A673 (cell line): ENCODE measurements around the gene STC2. TPM values are rescaled to one million over a fixed set of nuclear protein-coding genes. Genes with fewer than 3 reads are reported as not detected.

Experiments used
- BruUV-seq: library from RNA; stranded (reverse); fragments of 400-500 nt; replicated peaks from 2 replicates; lab custom pipeline; 2021; lab: Mats Ljungman, UMichigan
- CTCF ChIA-PET: fragments of 300-600 bp; sonication (Branson Sonifier 250); formaldehyde crosslinking; loops from one replicate; lab custom pipeline; 2022; ENCODE audit warnings: antibody characterized with exemption; lab: Charles Lee
- POLR2A ChIA-PET: fragments of 300-600 bp; sonication (Branson Sonifier 250); formaldehyde crosslinking; loops from one replicate; lab custom pipeline; 2022; ENCODE audit warnings: antibody characterized with exemption; ENCODE audit not compliant: low non-redundant PET; lab: Charles Lee
- DNase-seq: peaks from one replicate; pipeline ENCODE4 v3.0.0-alpha.2; 2015; ENCODE audit warnings: low spot score
- H3K27ac ChIP-seq: fragments of 200-600 bp; sonication (generic); 2 replicates; pipeline ENCODE4 v1.5.1; 2016; ENCODE audit warnings: mixed run types, low read depth, mild to moderate bottlenecking, mixed read lengths, antibody characterized with exemption, low read length; ENCODE audit not compliant: poor library complexity, severe bottlenecking
- H3K27me3 ChIP-seq: fragments of 200-600 bp; sonication (generic); replicated peaks from 2 replicates; pipeline ENCODE4 v1.6.1; 2017; ENCODE audit warnings: mixed run types, low read depth, mild to moderate bottlenecking, mixed read lengths, antibody characterized with exemption, low read length; ENCODE audit not compliant: insufficient read depth, poor library complexity
- H3K36me3 ChIP-seq: fragments of 200-600 bp; sonication (generic); 2 replicates; pipeline ENCODE4 v1.6.1; 2016; ENCODE audit warnings: mixed run types, mild to moderate bottlenecking, mixed read lengths, antibody characterized with exemption, low read length; ENCODE audit not compliant: insufficient read depth, poor library complexity, severe bottlenecking
- H3K4me1 ChIP-seq: fragments of 200-600 bp; sonication (generic); 2 replicates; pipeline ENCODE4 v1.6.1; 2017; ENCODE audit warnings: mixed run types, mild to moderate bottlenecking, mixed read lengths, antibody characterized with exemption, low read length; ENCODE audit not compliant: insufficient read depth, poor library complexity, severe bottlenecking
- H3K4me3 ChIP-seq: fragments of 200-600 bp; sonication (generic); 2 replicates; pipeline ENCODE4 v1.5.1; 2016; ENCODE audit warnings: low read depth, mixed run types, mild to moderate bottlenecking, mixed read lengths, low read length; ENCODE audit not compliant: poor library complexity, severe bottlenecking
- H3K9me3 ChIP-seq: fragments of 200-600 bp; sonication (generic); 2 replicates; pipeline ENCODE4 v1.6.1; 2016; ENCODE audit warnings: mixed run types, low read depth, mild to moderate bottlenecking, mixed read lengths, antibody characterized with exemption, low read length; ENCODE audit not compliant: poor library complexity, severe bottlenecking
- EZH2 ChIP-seq: fragments of 200-600 bp; sonication (generic); IDR thresholded peaks from 2 replicates; pipeline ENCODE4 v1.6.1; 2017; ENCODE audit warnings: borderline replicate concordance, low read depth, mild to moderate bottlenecking, mixed read lengths, antibody characterized with exemption, low read length; ENCODE audit not compliant: poor library complexity, severe bottlenecking
- intact Hi-C: fragments of 100-400 bp; cut with micrococcal nuclease; formaldehyde crosslinking; loops from one replicate; pipeline ENCODE4 v1.10.0; 2022; ENCODE audit not compliant: unreplicated experiment
- total RNA-seq: library from RNA; stranded (reverse); gene quantifications from 2 replicates; pipeline ENCODE4 v1.2.3, GENCODE V29; 2021
- TF ChIP-seq, protein P1 (sequence below): fragments of 300-800, 200-600 bp; sonication (generic); conservative IDR thresholded peaks from 2 replicates; pipeline ENCODE4 v1.5.1; 2017; ENCODE audit warnings: low read depth, mild to moderate bottlenecking, antibody characterized with exemption, low read length, moderate library complexity, mixed read lengths

The STC2 gene
- total RNA-seq, 1 experiment from 2014 or later = 19.2 TPM

DNA sequence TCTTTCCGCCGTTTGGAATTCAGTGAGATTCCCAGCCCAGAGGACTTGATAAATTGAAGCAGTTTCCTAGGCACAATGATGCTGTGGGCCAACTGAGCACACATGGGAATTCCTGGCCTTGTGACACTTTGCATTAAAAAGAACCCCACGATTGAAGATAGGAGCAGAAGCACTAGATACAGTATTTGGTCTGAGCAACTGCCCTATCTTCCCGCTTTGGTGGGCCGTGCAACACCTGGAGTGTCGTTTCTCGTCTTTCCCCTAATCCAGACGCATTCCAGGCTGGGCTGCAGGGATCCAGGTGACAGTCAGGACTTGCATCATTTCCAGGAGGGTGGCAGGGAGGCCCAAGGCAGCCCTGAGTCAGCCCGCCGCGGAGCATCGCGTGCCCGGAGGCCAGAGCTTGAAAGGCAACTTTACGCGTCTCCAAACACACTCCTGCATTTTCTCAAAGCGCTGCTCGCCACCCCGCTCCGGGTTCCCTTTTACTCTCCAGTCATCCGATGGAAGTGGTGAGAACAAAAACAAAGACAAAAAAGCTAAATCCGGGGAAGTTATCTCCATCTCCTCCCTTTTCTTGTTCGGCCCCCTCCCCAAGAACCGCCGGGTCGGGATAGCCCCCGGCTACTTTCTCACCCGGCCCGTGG is 753 bp upstream of the STC2 start:
- ChIA-PET POLR2A (no interaction called here), CTCF (interaction anchor here (5.4 kb wide), 1 partner anchor 36 kb away, joined by 70 read pairs; no protein-coding TSS in a partner anchor)
- peak overlapping the region; percentile 85 for H3K4me3 ChIP-seq
- H3K4me1 ChIP-seq = peaks cover 34% of the 10 kb centered on the region
- intact Hi-C loops = loop anchor here (5.0 kb wide), 2 partner anchors 347 to 622 kb away; partner anchors contain the start of gene ATP6V0E1
- DNase-seq = peak; percentile 30
- H3K36me3 ChIP-seq = peaks cover 4% of the 10 kb centered on the region
- no peak for TF ChIP-seq EZH2
- TF ChIP-seq, protein P1, sequence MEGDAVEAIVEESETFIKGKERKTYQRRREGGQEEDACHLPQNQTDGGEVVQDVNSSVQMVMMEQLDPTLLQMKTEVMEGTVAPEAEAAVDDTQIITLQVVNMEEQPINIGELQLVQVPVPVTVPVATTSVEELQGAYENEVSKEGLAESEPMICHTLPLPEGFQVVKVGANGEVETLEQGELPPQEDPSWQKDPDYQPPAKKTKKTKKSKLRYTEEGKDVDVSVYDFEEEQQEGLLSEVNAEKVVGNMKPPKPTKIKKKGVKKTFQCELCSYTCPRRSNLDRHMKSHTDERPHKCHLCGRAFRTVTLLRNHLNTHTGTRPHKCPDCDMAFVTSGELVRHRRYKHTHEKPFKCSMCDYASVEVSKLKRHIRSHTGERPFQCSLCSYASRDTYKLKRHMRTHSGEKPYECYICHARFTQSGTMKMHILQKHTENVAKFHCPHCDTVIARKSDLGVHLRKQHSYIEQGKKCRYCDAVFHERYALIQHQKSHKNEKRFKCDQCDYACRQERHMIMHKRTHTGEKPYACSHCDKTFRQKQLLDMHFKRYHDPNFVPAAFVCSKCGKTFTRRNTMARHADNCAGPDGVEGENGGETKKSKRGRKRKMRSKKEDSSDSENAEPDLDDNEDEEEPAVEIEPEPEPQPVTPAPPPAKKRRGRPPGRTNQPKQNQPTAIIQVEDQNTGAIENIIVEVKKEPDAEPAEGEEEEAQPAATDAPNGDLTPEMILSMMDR = no peak
- no peaks in the 10 kb centered on the region for H3K9me3 ChIP-seq
- BruUV-seq = no TSS peak
- H3K27ac ChIP-seq = peak overlapping the region; percentile 71
- no peaks in the 10 kb centered on the region for H3K27me3 ChIP-seq

DNA sequence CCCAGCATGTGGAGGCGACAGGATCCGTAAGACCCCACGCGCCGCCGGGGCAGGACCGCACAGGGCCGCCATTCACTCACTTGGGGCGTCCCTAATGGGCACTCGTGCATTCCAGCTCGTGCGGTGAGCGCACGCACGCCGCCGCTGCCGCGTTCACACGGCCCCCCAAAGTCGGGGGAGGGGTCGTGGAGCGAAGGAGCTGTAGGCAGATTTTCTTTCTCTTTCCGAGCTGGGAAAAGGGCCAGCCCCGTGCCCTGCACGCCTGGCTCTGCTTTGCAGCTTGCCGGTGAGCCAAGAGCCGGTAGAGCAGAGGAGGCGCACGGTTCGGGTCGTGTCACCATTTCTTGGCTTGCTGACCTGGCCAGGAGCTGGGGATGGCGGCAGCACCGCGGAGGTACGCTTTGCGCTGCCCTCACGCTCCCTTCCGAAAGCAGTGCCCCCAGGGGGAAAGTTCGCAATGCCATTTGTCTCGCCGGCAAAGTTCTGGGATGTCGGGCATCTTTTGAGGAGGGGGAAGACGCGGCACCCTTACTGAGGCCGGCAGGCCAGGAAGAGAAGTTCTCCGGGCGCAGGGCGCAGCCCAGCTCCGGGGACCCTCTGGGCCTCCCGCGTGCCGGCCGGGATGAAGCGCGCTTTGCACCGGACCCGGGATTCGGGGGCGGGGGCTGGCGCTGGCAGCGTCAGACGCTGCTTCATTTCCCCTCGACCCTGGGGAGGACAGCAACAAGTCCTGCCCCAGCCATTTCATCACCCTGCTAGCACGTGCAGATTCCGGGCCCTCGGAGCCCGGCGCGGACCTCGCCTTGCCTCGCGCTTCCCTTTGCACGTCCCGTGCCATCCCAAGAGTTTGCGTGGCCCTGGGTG is 898 bp downstream of the STC2 start:
- CTCF ChIA-PET = no interaction called here
- peak overlapping the region; percentile 85 for H3K4me3 ChIP-seq
- H3K27me3 ChIP-seq = no peaks in the 10 kb centered on the region
- H3K36me3 ChIP-seq = peaks cover 17% of the 10 kb centered on the region
- TF ChIP-seq EZH2 = no peak
- TF ChIP-seq, protein P1 = no peak
- peak; percentile 23 for DNase-seq
- no peaks in the 10 kb centered on the region for H3K9me3 ChIP-seq
- intact Hi-C loops = loop anchor here (5.0 kb wide), 2 partner anchors 345 to 620 kb away; partner anchors contain the start of gene ATP6V0E1
- POLR2A ChIA-PET = no interaction called here
- peak overlapping the region; percentile 71 for H3K27ac ChIP-seq
- BruUV-seq = no TSS peak
- peaks cover 40% of the 10 kb centered on the region for H3K4me1 ChIP-seq

DNA sequence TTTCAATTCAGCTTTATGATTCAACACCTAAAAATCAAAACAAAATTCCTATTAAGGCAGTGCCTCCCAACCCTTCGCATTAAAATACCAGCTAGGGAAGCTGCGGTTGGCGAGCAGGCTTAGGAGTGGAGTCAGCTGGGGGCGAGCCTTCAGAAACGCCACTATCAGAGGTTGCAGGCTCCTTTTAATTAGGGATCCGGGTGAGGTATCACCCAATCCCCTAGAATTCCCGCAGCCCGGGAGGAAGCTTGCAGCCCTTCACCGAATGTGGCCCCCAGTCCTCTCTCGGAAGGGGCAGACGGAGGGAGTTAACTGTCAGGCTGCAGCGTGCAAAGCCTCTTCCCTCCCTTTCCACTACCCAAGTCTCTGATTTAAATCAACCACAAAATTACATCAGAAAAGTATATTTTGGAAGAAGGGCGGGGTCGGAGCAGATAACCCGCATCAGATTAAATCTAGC is 1.7 kb downstream of the STC2 start:
- Histone ChIP-seq H3K4me3 (peak overlapping the region; percentile 85), H3K27me3 (no peaks in the 10 kb centered on the region), H3K4me1 (peaks cover 40% of the 10 kb centered on the region), H3K9me3 (no peaks in the 10 kb centered on the region), H3K27ac (peak overlapping the region; percentile 44), H3K36me3 (peaks cover 25% of the 10 kb centered on the region)
- BruUV-seq = TSS peak; percentile 25
- TF ChIP-seq, protein P1 = no peak
- TF ChIP-seq EZH2 = no peak
- intact Hi-C loops = loop anchor here (5.0 kb wide), 2 partner anchors 344 to 619 kb away; partner anchors contain the start of gene ATP6V0E1
- ChIA-PET POLR2A (no interaction called here), CTCF (no interaction called here)
- DNase-seq = peak; percentile 22
